Small intestine (tissue), 7 donors: ENCODE measurements around the gene CDC20B. TPM values are rescaled to one million over a fixed set of nuclear protein-coding genes. Genes with fewer than 3 reads are reported as not detected.

ENCODE experiments used
- DNase-seq, 2 donors: peaks; one replicate each; pipeline versions ENCODE4 v3.0.0 to v3.0.0-alpha.2; 2013
- FAIRE-seq: peaks from 2 replicates; lab custom pipeline; 2012; peaks lifted over from hg19 to GRCh38; lab: Jason Lieb, UNC
- H3K27ac ChIP-seq, 3 donors: one replicate each; pipeline ENCODE4 v1.5.1; 2013; ENCODE audit warnings: low read length in 2 of 3, mild to moderate bottlenecking in 2 of 3, control low read depth in 1 of 3, inconsistent platforms in 1 of 3, low read depth in 1 of 3, moderate library complexity in 1 of 3
- H3K27me3 ChIP-seq, 3 donors: one replicate each; pipeline ENCODE4 v1.6.1; 2013; ENCODE audit warnings: low read length in 3 of 3, inconsistent platforms in 1 of 3; ENCODE audit not compliant: control insufficient read depth in 3 of 3, insufficient read depth in 3 of 3
- H3K36me3 ChIP-seq, 3 donors: one replicate each; pipeline ENCODE4 v1.6.1; 2013; ENCODE audit warnings: low read length in 3 of 3, inconsistent platforms in 1 of 3, low read depth in 1 of 3, mild to moderate bottlenecking in 1 of 3, moderate library complexity in 1 of 3; ENCODE audit not compliant: control insufficient read depth in 3 of 3, insufficient read depth in 2 of 3
- H3K4me1 ChIP-seq, 3 donors: one replicate each; pipeline ENCODE4 v1.6.1; 2013; ENCODE audit warnings: low read length in 2 of 3, inconsistent platforms in 1 of 3, low read depth in 1 of 3, mild to moderate bottlenecking in 1 of 3, moderate library complexity in 1 of 3; ENCODE audit not compliant: control insufficient read depth in 3 of 3, insufficient read depth in 2 of 3
- H3K4me3 ChIP-seq, 3 donors: one replicate each; pipeline ENCODE4 v1.5.1; 2013; ENCODE audit warnings: low read length in 3 of 3, control low read depth in 1 of 3, inconsistent platforms in 1 of 3, low read depth in 1 of 3, mild to moderate bottlenecking in 1 of 3, moderate library complexity in 1 of 3
- H3K9me3 ChIP-seq, 2 donors: one replicate each; pipeline ENCODE4 v1.6.1; 2013; ENCODE audit warnings: low read depth in 1 of 2, low read length in 1 of 2; ENCODE audit not compliant: control insufficient read depth in 2 of 2, insufficient read depth in 1 of 2
- WGBS, 3 donors: extraction: QIAGEN DNeasy Blood & Tissue Kit; methylation state at CpG; one replicate each; pipeline ENCODE4 v1.1.7; 2013; 5-methylcytosine and 5-hydroxymethylcytosine counted together
- polyA plus RNA-seq, 4 donors: library from polyadenylated mRNA; stranded (reverse) in 3 of 4; unstranded in 1 of 4; fragments of 200-250 nt in 3 of 4; fragments of 120-200 nt in 1 of 4; gene quantifications; one replicate each; pipeline versions ENCODE4 v1.2.1 to v1.2.3, GENCODE V29; 2013
- donor health status: healthy with polysubstance abuse.
- donor health status: control.
- donor health status: control.
- donor health status: Bipolar disorder and iron deficiency.
- donor health status: healthy.

CDC20B gene
- polyA plus RNA-seq, 4 donors: 0.04 TPM; not detected in 3

DNA sequence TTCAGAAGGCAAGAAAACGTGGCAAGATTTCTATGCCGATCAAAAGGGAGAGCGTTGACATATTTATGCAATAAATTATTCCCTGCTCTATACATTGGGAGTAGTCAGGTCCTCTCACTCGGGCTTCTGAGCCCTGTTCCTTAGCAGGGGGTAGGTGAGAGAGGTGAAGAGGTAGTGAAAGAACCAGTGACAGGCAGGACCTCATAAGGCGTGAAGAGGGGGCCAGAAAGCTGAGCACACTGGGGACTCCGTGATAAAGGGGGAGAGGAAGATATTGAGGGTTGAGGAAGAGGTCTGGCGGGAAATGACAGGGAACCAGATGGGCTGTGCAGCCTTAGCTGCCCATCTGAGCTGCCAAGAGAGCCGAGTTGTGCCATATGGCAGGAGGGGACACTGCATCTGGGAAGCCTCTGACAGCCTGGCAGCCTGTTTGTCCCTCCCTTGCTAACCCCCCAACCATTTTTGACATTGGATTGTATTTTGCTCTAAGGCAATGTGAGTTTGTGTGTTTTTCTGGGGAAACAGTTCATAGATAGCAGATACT is 782 bp upstream of the CDC20B start:
- WGBS, 3 donors: 5 to 9% (median 9%) methylated on average over 8 of the region's 8 CpGs
- H3K27me3 ChIP-seq: peaks cover 0 to 54% (median 20%) of the 10 kb centered on the region in 3 donors
- H3K9me3 ChIP-seq: peaks cover 0 to 3% of the 10 kb centered on the region in 2 donors
- DNase-seq (no peak), FAIRE-seq (no peak)
- peaks cover 0 to 27% (median 7%) of the 10 kb centered on the region in 3 donors for H3K4me1 ChIP-seq
- no peak overlapping the region for H3K27ac ChIP-seq
- H3K36me3 ChIP-seq: no peaks in the 10 kb centered on the region
- peak overlapping the region in 2 of 3 donors; percentile 33 to 48 for H3K4me3 ChIP-seq

DNA sequence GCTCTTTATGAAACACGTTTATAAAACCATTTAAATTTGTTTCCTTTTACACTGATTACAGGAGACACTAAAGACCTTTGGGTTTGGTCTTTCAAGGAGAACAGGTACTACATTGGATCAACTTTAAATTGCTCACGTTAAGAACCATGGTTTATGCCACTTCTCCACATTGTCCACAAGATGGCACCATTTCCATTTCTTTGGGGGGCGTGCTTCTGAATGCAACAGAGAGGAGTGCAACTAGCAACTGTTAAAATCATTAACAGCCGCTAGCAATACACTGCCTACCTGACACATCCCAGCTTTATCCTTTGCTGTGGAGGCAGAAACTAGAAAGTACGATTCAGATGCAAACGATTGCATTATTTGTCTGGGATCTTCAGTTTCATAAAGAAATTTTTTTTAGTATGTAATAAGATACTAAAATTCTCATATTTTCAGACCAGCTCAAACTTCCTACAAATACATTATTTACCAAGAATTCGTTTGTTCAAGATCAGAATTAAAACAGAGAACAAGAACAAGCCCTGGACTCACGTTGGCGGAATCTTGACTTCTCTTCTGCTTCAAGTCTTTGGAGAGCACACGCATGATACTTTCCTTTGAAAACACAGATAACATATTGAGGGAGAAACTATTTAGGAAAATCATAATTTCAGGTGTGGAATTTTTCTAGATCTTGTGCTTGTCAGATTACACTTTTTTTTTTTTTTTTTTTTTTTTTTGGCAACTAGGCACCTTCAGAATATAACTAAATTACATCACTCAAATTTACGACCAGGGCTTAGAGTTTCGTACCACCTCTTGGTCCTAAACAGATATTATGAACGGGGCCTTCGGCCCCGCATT is 702 bp downstream of the CDC20B start:
- DNase-seq: peak; percentile 82 to 89
- Histone ChIP-seq H3K4me3 (peak overlapping the region in 2 of 3 donors; percentile 48 to 53), H3K27ac (no peak overlapping the region), H3K27me3 (peaks cover 0 to 44% (median 18%) of the 10 kb centered on the region in 3 donors), H3K9me3 (peaks cover 0 to 3% of the 10 kb centered on the region in 2 donors), H3K36me3 (no peaks in the 10 kb centered on the region), H3K4me1 (peaks cover 0 to 27% (median 7%) of the 10 kb centered on the region in 3 donors)
- FAIRE-seq: no peak
- WGBS, 3 donors: 3 to 8% (median 6%) methylated on average over 15 of the region's 15 CpGs

DNA sequence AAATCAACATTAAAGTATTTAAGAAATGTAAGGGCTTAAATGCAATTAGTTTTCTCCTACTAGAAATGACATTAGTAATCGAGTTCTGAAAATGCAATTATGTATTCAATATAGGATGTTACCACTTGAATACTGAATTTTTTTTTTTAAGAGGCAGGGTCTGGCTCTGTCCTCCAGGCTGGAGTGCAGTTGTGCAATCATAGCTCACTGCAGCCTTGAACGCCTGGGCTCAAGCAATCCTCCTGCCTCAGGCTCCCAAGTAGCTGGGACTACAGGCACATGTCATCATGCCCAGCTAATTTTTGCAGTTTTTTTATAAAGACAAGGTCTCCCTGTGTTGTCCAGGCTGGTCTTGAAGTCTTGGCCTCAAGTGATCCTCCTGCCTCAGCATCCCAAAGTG is 1.5 kb downstream of the CDC20B start:
- Histone ChIP-seq H3K27ac (no peak overlapping the region), H3K27me3 (peaks cover 0 to 37% (median 15%) of the 10 kb centered on the region in 3 donors), H3K4me1 (peaks cover 0 to 23% (median 7%) of the 10 kb centered on the region in 3 donors), H3K9me3 (peaks cover 0 to 3% of the 10 kb centered on the region in 2 donors), H3K36me3 (no peaks in the 10 kb centered on the region), H3K4me3 (no peak overlapping the region)
- DNase-seq: no peak
- FAIRE-seq: no peak
- 21 to 30% (median 26%) methylated on average over 2 of the region's 2 CpGs for WGBS, 3 donors

DNA sequence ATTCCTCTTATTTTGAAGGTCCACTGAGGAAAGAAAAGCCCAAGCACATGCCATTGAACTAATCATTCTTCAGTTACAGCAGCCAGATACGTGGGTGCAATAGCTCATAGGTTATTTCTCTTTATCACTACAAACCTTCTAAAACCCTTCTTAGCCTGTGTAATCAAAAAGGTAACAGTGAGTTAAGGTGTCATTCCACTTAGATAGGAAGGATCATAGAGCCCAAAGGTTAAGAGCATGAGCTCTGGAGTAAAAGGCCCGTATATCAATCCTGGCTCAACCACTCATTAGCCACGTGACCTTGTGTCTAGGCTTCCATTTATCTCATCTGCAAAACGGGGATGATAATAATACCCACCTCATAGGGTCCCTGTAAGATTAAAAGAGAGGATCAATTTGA is 10.3 kb downstream of the CDC20B start:
- H3K9me3 ChIP-seq: no peaks in the 10 kb centered on the region
- peaks cover 0 to 13% (median 2%) of the 10 kb centered on the region in 3 donors for H3K4me1 ChIP-seq
- H3K36me3 ChIP-seq: no peaks in the 10 kb centered on the region
- FAIRE-seq: no peak
- WGBS, 3 donors: 16 to 50% (median 36%) methylated on average over 4 of the region's 4 CpGs
- no peaks in the 10 kb centered on the region for H3K27me3 ChIP-seq
- H3K4me3 ChIP-seq: no peak overlapping the region
- peak; percentile 70 for DNase-seq
- H3K27ac ChIP-seq: peak overlapping the region in 1 of 3 donors; percentile 50

DNA sequence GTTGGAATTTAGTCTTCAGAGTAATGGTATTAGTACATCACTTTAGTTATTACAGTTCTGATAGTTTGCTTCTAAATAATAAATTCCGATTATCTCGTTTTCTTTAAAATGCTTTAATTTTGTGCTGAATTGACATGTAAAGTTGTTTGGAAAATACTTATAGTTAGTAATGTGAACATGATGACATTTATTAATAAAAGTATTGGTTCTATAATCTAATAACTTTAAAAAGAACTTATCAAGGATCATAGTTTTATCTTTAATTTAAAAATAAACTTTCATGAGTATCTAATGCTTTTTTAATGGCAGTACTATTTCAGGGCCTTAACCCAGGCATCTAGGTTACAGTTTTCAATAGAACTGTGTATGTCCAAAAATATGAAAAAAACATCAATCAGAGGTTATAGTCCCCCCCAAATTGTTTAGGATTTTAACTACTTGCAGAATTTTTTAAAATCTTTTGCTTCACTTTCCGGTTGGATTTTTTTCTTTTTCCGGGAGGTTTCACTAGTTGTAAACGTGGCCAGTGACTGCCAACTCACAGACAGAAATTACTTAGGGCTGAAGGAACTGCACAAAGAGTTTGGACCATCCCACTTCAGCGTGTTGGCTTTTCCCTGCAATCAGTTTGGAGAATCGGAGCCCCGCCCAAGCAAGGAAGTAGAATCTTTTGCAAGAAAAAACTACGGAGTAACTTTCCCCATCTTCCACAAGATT is 12.3 kb downstream of the CDC20B start:
- 13 to 20% (median 14%) methylated on average over 9 of the region's 9 CpGs for WGBS, 3 donors
- FAIRE-seq: peak; percentile 41

DNA sequence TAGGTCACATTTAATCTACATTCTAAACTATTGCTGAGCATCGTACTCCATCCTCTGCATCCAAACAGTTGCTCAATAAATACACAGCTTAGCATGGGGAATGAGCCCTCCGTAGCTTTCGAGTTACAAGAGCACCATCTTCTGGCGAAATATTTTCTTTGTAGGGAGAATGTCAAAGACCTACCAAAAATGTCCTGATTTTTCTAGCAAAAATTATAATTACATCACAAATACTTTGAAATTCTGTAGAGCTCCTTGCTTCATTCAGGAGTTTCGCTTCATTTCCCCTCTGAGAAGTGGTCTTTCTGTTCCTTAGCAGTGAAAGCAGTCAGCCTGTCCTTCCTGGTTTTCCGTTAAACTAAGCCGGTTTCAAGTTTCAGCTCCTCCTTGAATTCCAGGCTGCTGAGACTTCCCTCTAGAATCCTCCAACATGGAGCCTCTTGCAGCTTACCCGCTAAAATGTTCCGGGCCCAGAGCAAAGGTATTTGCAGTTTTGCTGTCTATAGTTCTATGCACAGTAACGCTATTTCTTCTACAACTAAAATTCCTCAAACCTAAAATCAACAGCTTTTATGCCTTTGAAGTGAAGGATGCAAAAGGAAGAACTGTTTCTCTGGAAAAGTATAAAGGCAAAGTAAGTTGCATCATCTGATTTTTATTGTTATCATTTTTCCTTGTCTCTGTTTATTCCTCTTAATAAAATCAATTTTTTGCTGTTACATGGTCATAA is 13.0 kb downstream of the CDC20B start, which contains the start of gene GPX8:
TSS of gene GPX8 (plus strand) at position 409 of the 730 bp plus-strand sequence. CDS start at position 431, 22 bp downstream.
- Histone ChIP-seq H3K4me3 (peak within 1 kb of the TSS in 1 of 3 donors; percentile 33), H3K36me3 (no peaks in the 10 kb centered on the region), H3K4me1 (peaks cover 0 to 13% (median 2%) of the 10 kb centered on the region in 3 donors), H3K27me3 (peaks cover 0 to 8% (median 0%) of the 10 kb centered on the region in 3 donors), H3K27ac (peak within 1 kb of the TSS in 2 of 3 donors; percentile 6 to 43), H3K9me3 (no peaks in the 10 kb centered on the region)
- WGBS, 3 donors: 6 to 11% (median 8%) methylated on average over 10 of the region's 10 CpGs
- DNase-seq: peak; percentile 26 to 69
- FAIRE-seq: no peak

More for the DNA sequence above, 12.3 kb downstream of the CDC20B start:
- Histone ChIP-seq H3K9me3 (no peaks in the 10 kb centered on the region), H3K27me3 (peaks cover 0 to under 1% (median 0%) of the 10 kb centered on the region in 3 donors), H3K4me1 (peaks cover 0 to 13% (median 2%) of the 10 kb centered on the region in 3 donors), H3K4me3 (peak overlapping the region in 1 of 3 donors; percentile 33), H3K27ac (peak overlapping the region in 1 of 3 donors; percentile 6), H3K36me3 (no peaks in the 10 kb centered on the region)
- DNase-seq: peak in 1 of 2 donors; percentile 60

DNA sequence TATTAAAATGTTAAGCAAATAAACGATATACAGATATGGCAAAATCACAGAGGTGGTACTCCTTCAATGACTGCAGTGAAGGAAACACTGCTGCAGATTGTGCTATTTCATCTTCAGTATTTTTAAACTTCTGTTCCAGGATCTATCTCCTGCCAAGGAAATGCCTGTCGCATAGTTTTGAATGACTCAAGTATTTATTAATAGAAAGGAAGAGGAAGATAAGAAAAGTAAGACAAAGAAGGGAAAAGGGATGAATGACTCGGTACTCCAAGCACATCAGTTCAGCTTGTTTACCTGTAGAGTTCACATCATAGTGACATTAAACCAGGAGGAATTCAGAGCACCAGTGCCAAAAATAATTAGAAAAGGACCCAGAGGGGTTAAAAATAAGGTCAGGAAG is 18.1 kb downstream of the CDC20B start:
- DNase-seq (no peak), FAIRE-seq (no peak)

More for the DNA sequence above, 18.1 kb downstream of the CDC20B start:
- H3K27me3 ChIP-seq: peaks cover 0 to 18% (median 5%) of the 10 kb centered on the region in 3 donors
- no peaks in the 10 kb centered on the region for H3K36me3 ChIP-seq
- no peaks in the 10 kb centered on the region for H3K9me3 ChIP-seq
- H3K4me1 ChIP-seq: no peaks in the 10 kb centered on the region
- no peak overlapping the region for H3K27ac ChIP-seq
- WGBS, 3 donors: 39 to 43% (median 40%) methylated on average over 3 of the region's 3 CpGs
- H3K4me3 ChIP-seq: no peak overlapping the region
